Activated naive CD4-positive, alpha-beta T cell (primary cell): ENCODE data around the gene CDC42BPB.
"Not testable (repeated sequence)": the region's sequence is repeated elsewhere in the genome, so short reads cannot be mapped to it uniquely, and the experiment has no call there.

Source experiments
- DNase-seq, 4 experiments: peaks; one replicate each; lab custom pipeline; 2025; lab: John Stamatoyannopoulos, UW

The CDC42BPB gene

DNA sequence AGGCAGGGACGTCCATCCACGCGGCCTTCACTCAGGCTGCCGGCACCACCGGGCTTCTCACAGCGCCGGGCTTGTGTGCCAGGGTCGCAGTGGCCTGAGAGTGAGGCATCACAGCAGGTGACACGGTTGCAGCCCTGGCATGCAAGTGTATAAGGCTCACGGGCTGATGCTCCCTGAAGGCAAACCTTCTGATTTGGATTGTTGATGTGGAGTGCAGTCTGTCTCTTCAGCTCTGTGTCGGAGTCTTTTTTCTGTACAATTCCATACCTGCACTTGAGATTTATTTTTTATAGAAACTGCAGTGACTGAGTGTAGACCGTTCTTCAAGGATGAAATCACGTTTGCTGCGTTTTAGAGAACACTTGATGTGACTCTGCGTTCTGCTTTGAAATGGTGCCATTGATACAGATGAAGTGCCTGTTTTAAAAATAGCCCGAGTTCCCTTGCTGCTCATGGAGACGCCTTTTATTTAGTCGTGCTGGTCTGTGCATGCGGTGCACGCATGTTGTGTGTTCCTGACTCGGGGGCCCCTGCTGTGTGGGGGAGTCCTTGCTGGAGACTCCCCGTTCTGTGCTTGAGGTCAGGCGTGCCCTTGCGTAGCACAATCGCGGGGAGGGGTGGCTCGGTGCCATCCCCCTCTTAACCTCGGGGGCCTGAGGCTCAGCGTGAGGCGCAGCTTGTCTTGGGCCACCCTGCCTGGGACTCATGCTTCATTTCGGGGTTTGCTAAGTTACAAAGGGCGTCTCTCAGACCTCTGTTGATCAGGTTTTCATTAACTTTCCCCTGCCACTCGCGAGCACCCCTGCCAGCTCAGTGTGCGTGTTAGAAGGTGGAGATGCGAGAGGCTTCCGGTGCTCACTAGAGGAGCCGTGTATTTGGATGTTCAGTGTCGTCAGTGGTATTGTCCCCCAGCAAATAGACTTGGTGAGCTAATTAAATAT lies 156.4 kb downstream of the CDC42BPB start:
- DNase-seq: no peak

DNA sequence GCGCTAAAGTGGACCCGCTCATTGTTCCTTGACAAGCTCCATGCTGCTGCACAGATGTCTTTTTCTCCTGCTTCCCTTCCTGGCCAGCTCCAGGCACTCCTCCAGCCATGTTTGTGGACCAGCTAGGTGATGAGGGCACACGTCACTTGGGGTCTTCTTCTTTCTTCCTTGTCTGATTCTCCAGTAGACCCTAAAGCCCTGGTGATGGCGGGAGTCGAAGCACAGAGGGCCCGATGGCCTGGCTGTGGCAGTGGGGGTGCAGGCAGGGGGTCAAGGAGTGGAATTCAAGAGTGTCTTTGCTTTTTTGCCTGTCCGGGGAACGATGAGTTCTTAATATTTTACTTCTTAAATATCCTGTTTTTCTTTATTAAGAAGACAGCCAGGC lies 157.8 kb downstream of the CDC42BPB start:
- no peak for DNase-seq

DNA sequence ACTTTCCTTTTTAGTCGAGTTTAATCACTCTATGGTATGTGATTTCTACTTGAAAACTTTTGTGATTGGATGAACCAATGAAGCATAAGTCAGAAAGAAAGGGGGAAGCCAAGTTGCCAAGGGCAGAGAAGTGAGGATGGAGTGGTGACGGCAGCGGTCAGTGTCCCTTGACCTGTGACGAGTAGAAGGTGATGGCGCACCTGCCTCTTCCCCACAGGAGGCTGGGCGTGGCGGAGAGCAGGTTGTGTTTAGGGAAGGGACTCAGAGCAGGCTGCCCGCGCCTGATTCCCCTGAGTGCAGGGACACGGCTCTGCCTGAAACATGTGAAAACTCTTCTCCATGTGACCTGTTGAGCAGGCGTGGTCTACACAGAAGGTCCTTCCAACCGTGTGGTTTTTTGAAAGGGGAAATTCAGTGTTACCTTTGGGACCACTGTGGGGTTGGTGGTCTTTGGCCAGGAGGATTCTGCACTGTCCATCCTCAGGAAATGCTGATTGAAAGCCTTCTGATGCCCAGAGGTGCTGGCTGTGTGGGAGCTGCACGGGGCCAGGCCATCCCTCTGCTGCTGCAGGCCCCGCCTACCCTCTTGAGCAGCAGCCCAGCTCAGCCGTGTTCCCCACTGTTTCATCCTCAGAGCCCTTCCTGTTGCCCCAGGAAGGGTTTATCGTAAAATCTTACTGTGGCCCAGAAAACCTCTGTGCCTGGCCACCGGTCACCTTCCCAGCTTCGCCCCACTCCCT lies 158.4 kb downstream of the CDC42BPB start:
- DNase-seq: no peak

DNA sequence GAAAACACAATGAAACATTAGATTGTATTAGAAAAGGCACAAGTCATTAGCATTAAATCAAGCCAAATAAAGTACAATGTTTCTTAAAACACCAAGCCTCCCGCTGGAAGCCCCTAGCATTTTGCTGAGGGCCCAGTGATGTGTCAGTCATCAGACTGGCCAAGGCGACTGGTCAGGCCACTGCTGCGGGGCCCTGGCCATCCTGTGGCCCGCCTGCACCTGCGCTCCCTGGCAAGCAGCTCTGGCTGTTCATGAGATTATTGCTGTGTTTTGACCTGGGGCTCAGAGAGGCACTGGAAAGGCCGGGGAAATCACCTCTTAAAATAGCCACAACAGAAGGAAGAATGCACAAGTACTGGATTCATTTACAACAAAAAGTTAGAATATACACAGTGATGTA lies 159.1 kb downstream of the CDC42BPB start:
- DNase-seq: no peak

DNA sequence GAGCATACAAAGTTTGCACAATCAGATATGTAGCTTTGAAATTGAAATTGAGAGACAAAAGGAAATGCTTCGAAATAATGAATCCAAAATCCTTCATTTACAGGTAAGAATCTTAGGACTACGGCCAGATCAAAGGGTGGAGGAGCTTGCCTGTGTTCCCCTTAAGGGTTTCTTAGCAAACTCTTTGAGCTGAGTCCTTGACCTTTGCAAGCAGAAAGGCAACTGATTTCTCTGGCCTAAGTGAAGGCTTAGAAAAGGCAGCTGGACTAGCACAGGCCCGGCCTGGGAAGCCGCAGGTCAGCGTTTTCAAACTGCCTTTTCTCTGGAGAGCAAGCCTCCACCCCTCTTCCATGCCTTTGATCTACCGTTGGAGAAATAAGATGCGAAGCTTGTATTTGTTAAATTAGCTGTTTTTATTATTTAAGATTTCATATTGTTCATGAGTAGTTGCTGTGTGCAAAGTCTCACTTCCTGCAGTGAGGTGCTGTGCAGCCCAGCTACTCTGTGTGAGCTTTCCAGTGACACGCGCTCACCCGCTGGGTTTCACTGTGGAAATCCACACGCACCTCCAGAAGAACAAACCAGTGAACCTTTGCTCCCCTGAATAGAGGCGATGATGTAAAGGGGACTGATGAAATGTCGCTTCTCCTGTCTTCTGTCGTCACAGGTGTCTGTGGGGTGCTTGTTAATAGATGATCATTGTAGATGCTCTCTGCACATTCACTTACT lies 159.9 kb downstream of the CDC42BPB start:
- DNase-seq: no peak

DNA sequence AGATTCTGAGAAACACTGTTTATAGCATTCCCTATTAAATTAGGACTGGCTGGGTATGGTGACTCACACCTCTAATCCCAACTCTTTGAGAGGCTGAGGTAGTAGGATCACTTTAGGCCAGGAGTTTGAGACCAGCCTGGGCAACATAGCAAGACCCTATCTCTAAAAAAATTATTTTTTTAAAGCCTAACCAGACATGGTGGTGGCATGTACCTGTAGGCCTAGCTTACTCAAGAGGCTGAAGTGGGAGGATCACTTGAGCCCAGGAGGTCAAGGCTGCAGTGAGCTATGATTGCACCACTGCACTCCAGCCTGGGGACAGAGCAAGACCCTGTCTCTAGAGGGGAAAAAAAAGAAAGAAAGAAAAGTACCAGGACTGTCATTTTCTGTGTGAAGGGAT lies 160.6 kb downstream of the CDC42BPB start:
- not testable (repeated sequence) for DNase-seq

DNA sequence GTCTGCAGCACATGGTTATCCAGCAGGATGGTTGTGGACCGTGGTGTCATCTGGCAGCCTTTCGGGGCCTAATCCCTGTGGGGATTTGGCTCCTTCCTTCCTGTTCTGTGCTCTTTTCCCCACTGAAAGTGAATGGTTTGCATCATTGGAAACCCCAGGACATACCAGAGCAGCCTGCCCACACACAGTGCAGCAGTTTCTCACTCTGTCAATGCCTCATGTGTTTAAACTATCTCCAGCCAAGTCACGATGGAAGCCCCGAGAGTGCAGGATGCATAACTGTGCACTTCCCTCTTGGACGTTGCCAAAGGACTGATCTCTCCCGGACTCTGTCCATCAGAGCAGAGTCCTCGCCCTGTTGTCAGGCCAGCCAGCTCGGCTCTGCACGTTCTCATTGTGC lies 163.9 kb downstream of the CDC42BPB start:
- no peak for DNase-seq

DNA sequence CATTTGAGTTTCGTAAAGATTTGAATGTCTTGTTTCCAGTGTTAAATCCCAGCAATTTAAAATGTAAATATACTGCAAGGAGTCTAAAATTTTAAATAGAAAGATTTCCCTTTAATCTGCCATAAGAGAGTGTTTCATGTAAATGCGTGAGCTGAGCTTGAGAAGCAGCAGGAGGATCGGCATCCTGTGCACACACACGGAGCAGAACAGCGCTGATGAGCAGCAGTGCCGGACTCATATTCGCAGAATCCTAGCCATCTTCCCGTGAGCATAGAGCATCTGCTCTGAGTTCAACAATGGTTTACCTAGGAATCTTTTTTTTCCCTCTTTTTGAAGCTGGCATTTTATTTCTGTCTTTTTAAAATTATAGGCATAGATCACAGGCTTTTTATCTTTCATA lies 164.7 kb downstream of the CDC42BPB start:
- no peak for DNase-seq

DNA sequence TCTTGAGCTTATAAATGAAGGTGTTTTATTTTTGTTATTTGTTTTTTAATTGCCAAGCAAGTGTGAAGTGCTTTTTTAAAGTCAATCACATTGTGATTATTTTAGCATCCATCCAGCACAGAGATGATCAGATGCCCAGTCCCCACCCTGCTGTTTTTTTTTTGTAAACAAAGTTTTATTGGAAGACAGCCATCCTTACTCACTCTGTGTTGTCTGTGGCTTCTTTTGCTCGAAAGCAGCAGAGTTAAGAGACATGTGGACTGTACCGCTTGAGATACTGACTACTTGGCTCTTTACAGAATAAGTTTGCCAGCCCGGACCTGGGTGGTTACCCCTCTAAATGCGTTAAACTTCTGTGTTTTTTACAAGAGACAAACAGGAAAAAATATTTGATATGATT lies 165.8 kb downstream of the CDC42BPB start:
- DNase-seq: no peak

DNA sequence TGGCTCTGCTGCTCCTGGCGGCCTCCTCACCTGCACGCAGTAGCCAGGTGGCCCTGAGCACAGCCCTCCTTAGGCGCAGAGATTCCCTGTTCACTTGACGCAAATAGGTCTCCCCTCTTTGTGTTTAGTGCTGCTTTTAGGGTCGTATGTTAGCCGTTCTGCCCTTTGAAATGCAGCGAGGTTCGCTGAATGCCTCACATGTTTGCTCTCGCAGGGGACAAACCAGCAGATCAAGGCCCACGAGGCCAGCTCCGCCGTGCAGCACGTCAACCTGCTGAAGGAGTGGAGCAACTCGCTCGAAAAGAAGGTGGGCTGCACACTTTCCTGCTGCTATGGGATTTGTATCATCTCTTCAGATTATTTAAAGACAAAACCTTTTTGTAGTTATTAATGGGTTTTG lies 166.2 kb downstream of the CDC42BPB start:
- no peak for DNase-seq

DNA sequence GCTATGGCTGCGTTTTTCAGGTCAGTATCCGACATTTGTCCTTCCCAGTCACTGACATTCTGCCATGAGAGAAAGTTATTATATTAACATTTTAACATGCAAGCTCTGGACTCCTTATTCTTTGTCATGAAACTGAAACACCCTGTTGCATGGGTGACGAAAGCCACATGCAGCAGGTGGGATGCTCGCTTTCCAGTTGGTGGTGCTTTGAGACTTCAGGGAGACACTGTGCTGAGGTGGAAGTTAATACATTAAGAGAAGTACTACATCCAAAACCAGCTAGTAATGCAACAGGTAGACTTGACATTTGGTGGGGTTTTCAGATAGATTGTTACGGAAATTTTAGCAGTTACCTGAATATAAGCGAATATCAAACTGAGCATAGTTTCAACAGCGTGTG lies 167.7 kb downstream of the CDC42BPB start:
- no peak for DNase-seq

DNA sequence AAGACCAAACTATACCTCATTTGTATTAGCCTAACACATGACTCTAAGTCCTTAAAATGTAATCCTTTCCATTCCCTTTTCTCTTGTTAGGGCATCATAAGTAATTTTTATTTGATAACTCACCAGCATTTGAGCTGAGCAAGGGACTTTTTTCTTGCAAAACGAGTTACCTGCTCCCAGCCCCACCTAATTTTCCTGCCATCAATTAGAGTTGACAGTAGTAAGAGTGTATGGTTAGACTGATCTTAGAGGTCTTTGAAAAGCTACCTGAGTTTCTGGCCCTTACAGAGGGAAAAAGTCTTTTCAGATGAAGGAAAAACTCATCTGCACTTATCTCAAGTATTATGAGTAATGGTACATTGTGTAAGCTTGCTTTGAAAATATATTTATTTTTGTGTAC lies 168.6 kb downstream of the CDC42BPB start:
- DNase-seq: no peak

DNA sequence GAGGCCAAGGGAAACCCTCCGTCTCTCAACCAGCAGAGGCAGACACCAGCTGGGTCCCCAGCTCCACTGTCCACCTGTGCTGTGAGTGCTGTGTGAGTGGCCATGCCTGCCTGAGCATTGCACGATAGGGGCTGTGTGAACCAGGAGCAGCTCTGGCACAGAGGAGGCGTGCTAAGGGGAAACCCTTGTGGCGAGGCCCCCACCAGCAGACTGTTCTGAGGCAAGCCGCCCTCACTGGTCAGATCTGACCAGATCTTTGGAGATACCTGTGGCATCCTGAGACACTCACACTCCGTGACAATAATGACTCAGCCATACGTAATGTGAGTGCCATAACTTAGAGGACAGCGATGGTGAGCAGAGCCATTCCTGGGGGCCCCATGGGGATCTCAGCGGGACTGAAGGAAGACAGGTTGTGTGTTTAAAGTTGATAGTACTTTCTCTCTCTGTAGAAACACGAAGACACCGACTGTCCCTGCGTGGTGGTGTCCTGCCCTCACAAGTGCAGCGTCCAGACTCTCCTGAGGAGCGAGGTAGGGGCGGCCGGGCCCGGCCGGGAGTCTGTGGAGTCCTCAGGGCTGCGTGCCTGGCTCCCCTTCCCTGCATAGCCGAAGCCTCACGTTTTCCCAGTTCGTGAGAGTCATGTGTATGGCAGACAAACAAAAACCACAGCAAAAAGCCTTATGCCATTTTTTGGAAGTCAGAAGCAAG lies 171.5 kb downstream of the CDC42BPB start:
- no peak for DNase-seq

DNA sequence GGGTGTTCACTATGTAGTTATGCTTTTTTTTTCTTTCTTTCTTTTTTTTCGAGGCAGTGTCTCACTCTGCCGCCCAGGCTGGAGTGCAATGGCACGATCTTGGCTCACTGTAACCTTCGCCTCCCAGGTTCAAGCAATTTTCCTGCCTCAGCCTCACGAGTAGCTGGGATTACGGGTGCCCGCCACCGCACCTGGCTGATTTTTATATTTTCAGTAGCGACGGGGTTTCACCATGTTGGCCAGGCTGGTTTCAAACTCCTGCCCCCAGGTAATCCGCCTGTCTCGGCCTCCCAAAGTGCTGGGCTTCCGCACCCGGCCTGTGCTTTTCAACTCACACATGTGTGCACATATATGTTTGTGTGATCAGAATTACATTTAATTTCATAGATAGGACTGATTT lies 173.8 kb downstream of the CDC42BPB start:
- DNase-seq: no peak

DNA sequence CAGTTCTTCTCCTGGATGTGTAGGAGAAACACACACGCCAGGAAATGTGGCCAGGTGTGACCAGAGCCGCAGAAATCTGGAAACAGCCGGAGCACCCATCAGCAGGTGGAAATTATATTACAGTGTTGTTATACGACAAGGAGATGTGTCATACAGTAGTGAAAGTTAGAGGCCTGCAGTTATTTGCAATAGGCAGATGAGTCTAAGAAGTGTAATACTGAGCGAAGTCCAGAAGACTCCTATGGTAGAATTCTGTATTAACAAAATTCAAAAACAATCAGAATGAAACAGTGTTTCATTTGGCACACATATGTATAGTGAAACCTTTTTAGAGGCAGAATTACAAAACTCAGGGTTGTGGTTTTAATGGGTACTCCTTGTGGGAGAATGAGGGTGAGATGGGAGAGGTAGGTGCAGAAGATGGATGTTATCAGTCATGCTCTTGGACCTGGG lies 174.2 kb downstream of the CDC42BPB start:
- DNase-seq: no peak
